B cell (primary cell): ENCODE measurements around the gene GPR173. TPM values are rescaled to one million over a fixed set of nuclear protein-coding genes. Genes with fewer than 3 reads are reported as not detected.

Experiments used
- ATAC-seq: fragments of 200-7000 bp; cut with Tn5 transposase; one replicate; pipeline ENCODE4 v1.10.0; 2021; ENCODE audit warnings: low read depth, mild to moderate bottlenecking, moderate number of reproducible peaks, moderate library complexity
- CTCF ChIA-PET: fragments of 350-600 bp; sonication (Branson Sonifier 250); formaldehyde crosslinking; loops from one replicate; lab custom pipeline; 2021; ENCODE audit warnings: antibody characterized with exemption, inconsistent platforms; lab: Charles Lee
- POLR2A ChIA-PET: fragments of 350-600 bp; sonication (Branson Sonifier 250); formaldehyde crosslinking; loops from one replicate; lab custom pipeline; 2021; ENCODE audit warnings: antibody characterized with exemption; lab: Charles Lee
- DNase-seq: peaks from one replicate; pipeline ENCODE4 v3.0.0; 2013
- H2AFZ ChIP-seq: 2 replicates; pipeline ENCODE4 v1.6.1; 2012; ENCODE audit warnings: mild to moderate bottlenecking, low read depth, low read length; ENCODE audit not compliant: insufficient read depth, poor library complexity, severe bottlenecking
- H3K27ac ChIP-seq, 2 donors: 1 replicate in 1 of 2; 2 replicates in 1 of 2; pipeline ENCODE4 v1.5.1; 2012 to 2013; ENCODE audit warnings: low read length in 2 of 2, mild to moderate bottlenecking in 2 of 2, moderate library complexity in 1 of 2
- H3K27me3 ChIP-seq, 4 experiments: fragments of 200-600 bp in 1 of 4; sonication (generic) in 1 of 4; replicated peaks in 1 of 4; 1 replicate in 2 of 4; 2 replicates in 2 of 4; pipeline versions ENCODE4 v1.6.1 to v1.7.0; 2013 to 2016; ENCODE audit warnings: low read length in 3 of 4, mild to moderate bottlenecking in 2 of 4, mixed read lengths in 1 of 4, moderate library complexity in 1 of 4; ENCODE audit not compliant: insufficient read depth in 4 of 4, control insufficient read depth in 3 of 4; ENCODE audit errors: control extremely low read depth in 1 of 4
- H3K36me3 ChIP-seq, 2 experiments: replicated peaks in 1 of 2; 1 replicate in 1 of 2; 2 replicates in 1 of 2; pipeline versions ENCODE4 v1.6.1 to v1.7.1; 2013; ENCODE audit warnings: low read length in 1 of 2; ENCODE audit not compliant: insufficient read depth in 2 of 2, control insufficient read depth in 1 of 2; ENCODE audit errors: control extremely low read depth in 1 of 2, extremely low read depth in 1 of 2
- H3K4me1 ChIP-seq, 2 donors: fragments of 200-600 bp in 1 of 2; sonication (generic) in 1 of 2; 1 replicate in 1 of 2; 2 replicates in 1 of 2; pipeline versions ENCODE4 v1.5.1 to v1.6.1; 2013 to 2017; ENCODE audit warnings: low read length in 2 of 2; ENCODE audit not compliant: control insufficient read depth in 2 of 2, insufficient read depth in 2 of 2
- H3K4me2 ChIP-seq: replicated peaks from 2 replicates; pipeline ENCODE3; 2012; ENCODE audit warnings: mild to moderate bottlenecking, low read depth, low read length; ENCODE audit not compliant: poor library complexity, severe bottlenecking
- H3K4me3 ChIP-seq, 5 experiments: fragments of 200-600 bp in 1 of 5; sonication (generic) in 1 of 5; 1 replicate in 3 of 5; 2 replicates in 2 of 5; pipeline versions ENCODE4 v1.5.1 to v1.7.0; 2011 to 2016; ENCODE audit warnings: low read length in 4 of 5, mild to moderate bottlenecking in 4 of 5, low read depth in 2 of 5, control low read depth in 1 of 5, moderate library complexity in 1 of 5; ENCODE audit not compliant: insufficient read depth in 1 of 5; ENCODE audit errors: control extremely low read depth in 1 of 5, extremely low read depth in 1 of 5
- H3K79me2 ChIP-seq: fragments of 200-600 bp; sonication (generic); one replicate; pipeline ENCODE4 v1.6.0; 2016; ENCODE audit warnings: low read length; ENCODE audit not compliant: control insufficient read depth, insufficient read depth
- H3K9ac ChIP-seq: fragments of 200-600 bp; sonication (generic); 2 replicates; pipeline ENCODE4 v1.6.1; 2017; ENCODE audit warnings: mild to moderate bottlenecking, low read length, moderate library complexity
- H3K9me3 ChIP-seq, 3 donors: one replicate each; pipeline versions ENCODE4 v1.6.1 to v1.7.1; 2013; ENCODE audit warnings: low read length in 2 of 3; ENCODE audit not compliant: control insufficient read depth in 2 of 3, insufficient read depth in 1 of 3; ENCODE audit errors: control extremely low read depth in 1 of 3
- H4K20me1 ChIP-seq: 2 replicates; pipeline ENCODE4 v1.6.0; 2012; ENCODE audit warnings: mild to moderate bottlenecking, low read length; ENCODE audit not compliant: insufficient read depth, control insufficient read depth, poor library complexity, severe bottlenecking
- H3K27ac Mint-ChIP-seq: one replicate; pipeline ENCODE4 v1.8.0; 2021; ENCODE audit warnings: mixed read lengths
- H3K27me3 Mint-ChIP-seq: one replicate; pipeline ENCODE4 v1.8.0; 2021; ENCODE audit warnings: mixed read lengths
- H3K4me1 Mint-ChIP-seq: one replicate; pipeline ENCODE4 v1.8.0; 2021; ENCODE audit warnings: mixed read lengths
- H3K4me3 Mint-ChIP-seq: one replicate; pipeline ENCODE4 v1.8.0; 2021; ENCODE audit warnings: mixed read lengths
- H3K9me3 Mint-ChIP-seq: one replicate; pipeline ENCODE4 v1.8.0; 2022; ENCODE audit warnings: mixed read lengths; ENCODE audit not compliant: insufficient read depth
- EZH2 ChIP-seq: IDR thresholded peaks from 2 replicates; pipeline ENCODE4 v1.6.1; 2012; ENCODE audit warnings: borderline replicate concordance, low read depth, mild to moderate bottlenecking, moderate library complexity, low read length; ENCODE audit not compliant: insufficient read depth, poor library complexity, severe bottlenecking
- WGBS: methylation state at CpG from one replicate; pipeline ENCODE4 v1.1.5; 2013; ENCODE audit warnings: missing lambda C conversion rate; ENCODE audit not compliant: insufficient coverage; 5-methylcytosine and 5-hydroxymethylcytosine counted together
- intact Hi-C: fragments of 100-400 bp; cut with micrococcal nuclease; formaldehyde crosslinking; loops from one replicate; pipeline ENCODE4 v1.10.0; 2022
- polyA plus RNA-seq: library from polyadenylated mRNA; depleted of rRNA; stranded (reverse); fragments of >200 nt; gene quantifications from 2 replicates; pipeline ENCODE4 v1.2.3, GENCODE V29; 2012
- total RNA-seq, 2 donors: library from RNA; stranded (reverse); fragments of 120-200 nt in 1 of 2; gene quantifications; 1 replicate in 1 of 2; 2 replicates in 1 of 2; pipeline versions ENCODE4 v1.2.3 to v1.2.4, GENCODE V29; 2013 to 2022
- TF ChIP-seq, protein P1 (sequence below): fragments of 200-600 bp; IDR thresholded peaks from one replicate; pipeline ENCODE4 v1.8.0; 2022; ENCODE audit warnings: antibody characterized with exemption, mild to moderate bottlenecking

The GPR173 gene
- total and polyA plus RNA-seq, 2 donors (not counting 1 experiment from before 2014, with no cell fraction given) = 0.12 TPM; not detected in 1

DNA sequence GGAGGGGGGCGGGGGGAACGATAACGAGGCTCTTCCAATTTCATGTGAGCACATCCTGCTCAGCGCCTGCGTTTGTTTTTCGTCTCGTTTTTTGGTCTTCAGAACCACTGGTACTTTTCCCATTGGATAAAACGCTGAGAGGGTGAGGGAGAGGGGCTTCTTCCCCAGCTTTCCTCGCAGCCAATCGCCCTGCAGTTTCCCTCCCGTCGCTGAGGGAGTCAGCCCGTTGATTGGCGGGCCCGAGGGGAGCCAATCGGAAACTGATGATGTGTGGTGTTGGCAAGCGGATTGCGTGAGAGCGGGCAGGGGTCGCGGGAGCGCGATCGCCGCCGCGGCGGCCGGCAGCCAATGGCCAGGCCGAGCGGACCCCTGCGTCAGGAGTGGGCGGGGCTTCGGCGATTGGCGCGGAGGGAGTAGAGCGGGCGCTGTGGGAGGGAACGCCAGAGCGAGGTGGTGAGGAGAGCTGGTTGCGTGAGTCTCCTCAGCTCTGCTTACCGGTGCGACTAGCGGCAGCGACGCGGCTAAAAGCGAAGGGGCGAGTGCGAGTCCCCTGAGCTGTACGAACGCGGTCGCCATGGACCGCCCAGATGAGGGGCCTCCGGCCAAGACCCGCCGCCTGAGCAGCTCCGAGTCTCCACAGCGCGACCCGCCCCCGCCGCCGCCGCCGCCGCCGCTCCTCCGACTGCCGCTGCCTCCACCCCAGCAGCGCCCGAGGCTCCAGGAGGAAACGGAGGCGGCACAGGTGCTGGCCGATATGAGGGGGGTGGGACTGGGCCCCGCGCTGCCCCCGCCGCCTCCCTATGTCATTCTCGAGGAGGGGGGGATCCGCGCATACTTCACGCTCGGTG is 33.6 kb downstream of the GPR173 start, which contains the start of gene TSPYL2:
Gene TSPYL2 (plus strand): TSS at position 443 of the 848 bp plus-strand sequence. CDS start 132 bp downstream, at position 575.
- Histone ChIP-seq H2AFZ (no peak within 1 kb of the TSS), H3K79me2 (peaks cover 13% of the 10 kb centered on the region), H3K27me3 (no peaks in the 10 kb centered on the region), H3K27ac (peak within 1 kb of the TSS; percentile 85), H3K36me3 (peaks cover 0 to 19% of the 10 kb centered on the region in 2 experiments), H3K9me3 (no peaks in the 10 kb centered on the region), H3K4me3 (peak within 1 kb of the TSS; percentile 61 to 69 (median 65)), H4K20me1 (peaks cover 11% of the 10 kb centered on the region), H3K9ac (peak within 1 kb of the TSS; percentile 72), H3K4me1 (peaks cover 9 to 17% of the 10 kb centered on the region in 2 donors), H3K4me2 (peak within 1 kb of the TSS; percentile 83)
- Mint-ChIP-seq H3K4me3 (peak within 1 kb of the TSS; percentile 90), H3K27ac (peak within 1 kb of the TSS; percentile 96), H3K4me1 (peaks cover 31% of the 10 kb centered on the region), H3K9me3 (no peaks in the 10 kb centered on the region), H3K27me3 (no peaks in the 10 kb centered on the region)
- intact Hi-C loops = loop anchor here (1.0 to 5.0 kb wide), 4 partner anchors 11 to 1725 kb away; partner anchors contain the start of gene MAGED2
- WGBS = under 1% methylated on average over 57 of the region's 86 CpGs
- TF ChIP-seq, protein P1, sequence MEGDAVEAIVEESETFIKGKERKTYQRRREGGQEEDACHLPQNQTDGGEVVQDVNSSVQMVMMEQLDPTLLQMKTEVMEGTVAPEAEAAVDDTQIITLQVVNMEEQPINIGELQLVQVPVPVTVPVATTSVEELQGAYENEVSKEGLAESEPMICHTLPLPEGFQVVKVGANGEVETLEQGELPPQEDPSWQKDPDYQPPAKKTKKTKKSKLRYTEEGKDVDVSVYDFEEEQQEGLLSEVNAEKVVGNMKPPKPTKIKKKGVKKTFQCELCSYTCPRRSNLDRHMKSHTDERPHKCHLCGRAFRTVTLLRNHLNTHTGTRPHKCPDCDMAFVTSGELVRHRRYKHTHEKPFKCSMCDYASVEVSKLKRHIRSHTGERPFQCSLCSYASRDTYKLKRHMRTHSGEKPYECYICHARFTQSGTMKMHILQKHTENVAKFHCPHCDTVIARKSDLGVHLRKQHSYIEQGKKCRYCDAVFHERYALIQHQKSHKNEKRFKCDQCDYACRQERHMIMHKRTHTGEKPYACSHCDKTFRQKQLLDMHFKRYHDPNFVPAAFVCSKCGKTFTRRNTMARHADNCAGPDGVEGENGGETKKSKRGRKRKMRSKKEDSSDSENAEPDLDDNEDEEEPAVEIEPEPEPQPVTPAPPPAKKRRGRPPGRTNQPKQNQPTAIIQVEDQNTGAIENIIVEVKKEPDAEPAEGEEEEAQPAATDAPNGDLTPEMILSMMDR = no peak
- no peak for TF ChIP-seq EZH2
- peak; percentile 95 for DNase-seq
- CTCF ChIA-PET = interaction anchor here (1.1 to 1.5 kb wide), 3 partner anchors 9 to 143 kb away, joined by 3 to 8 read pairs (median 6); partner anchors contain the start of gene KDM5C
- ATAC-seq = peak; percentile 88
- POLR2A ChIA-PET = interaction anchor here (0.6 to 1.9 kb wide), 9 partner anchors 11 to 1449 kb away, joined by 3 to 30 read pairs (median 6); partner anchors contain the start of genes GNL3L, KANTR, KDM5C and PHF8
